Measurements from ENCODE around the gene ZNF614. TPM values are rescaled to one million over a fixed set of nuclear protein-coding genes. Genes with fewer than 3 reads are reported as not detected.

ZNF614 gene
- total and polyA plus RNA-seq, 2 of the 13 experiments (the other 11 are each of a cell fraction or from before 2014, with no cell fraction given) = 13.0 to 22.8 TPM

GRCh38 chr19:52007806-52008557 lies 20.2 kb downstream of the ZNF614 start, which contains the start of gene ZNF615 (continued):
- TF ChIP-seq HOMEZ (CRISPR knock-in tag; IDR thresholded peaks at IDR 0.05; ENCODE audit: low read depth) (0 out of 2 replicates have a peak, but pooled peaks have one; percentile 14), HBP1 (CRISPR knock-in tag; IDR thresholded peaks at IDR 0.05; ENCODE audit: low read depth) (peak; percentile 65; the same call in 1 of the 2 replicates), ETV5 (CRISPR knock-in tag; IDR thresholded peaks at IDR 0.05; ENCODE audit: borderline replicate concordance) (peak; percentile 52; the same call in 1 of the 2 replicates), SUZ12 (IDR thresholded peaks at IDR 0.05; ENCODE audit: low read depth, low read length) (no peak), DMTF1 (CRISPR knock-in tag; IDR thresholded peaks at IDR 0.05) (no peak), JDP2 (CRISPR knock-in tag; IDR thresholded peaks at IDR 0.05; ENCODE audit: borderline replicate concordance) (no peak), FOXA1 (IDR thresholded peaks at IDR 0.05) (no peak), FOXA1 (CRISPR knock-in tag; IDR thresholded peaks at IDR 0.05) (0 out of 2 replicates have a peak, but pooled peaks have one; percentile 35), TMF1 (CRISPR knock-in tag; IDR thresholded peaks at IDR 0.05; ENCODE audit: low read depth) (peak; percentile 82; the same call in 1 of the 2 replicates), ATRX (CRISPR knock-in tag; IDR thresholded peaks at IDR 0.05; ENCODE audit: borderline replicate concordance) (no peak), MEIS1 (CRISPR knock-in tag; IDR thresholded peaks at IDR 0.05; ENCODE audit: borderline replicate concordance) (no peak), FOSL2 (CRISPR knock-in tag; IDR thresholded peaks at IDR 0.05) (peak; percentile 20; the same call in 1 of the 2 replicates), E2F1 (CRISPR knock-in tag; IDR thresholded peaks at IDR 0.05) (peak; percentile 72), FOSL1 (CRISPR knock-in tag; IDR thresholded peaks at IDR 0.05; ENCODE audit: borderline replicate concordance) (no peak), ZNF501 (CRISPR knock-in tag; IDR thresholded peaks at IDR 0.05) (peak; percentile 75; the same call in 1 of the 2 replicates), ZNF329 (CRISPR knock-in tag; IDR thresholded peaks at IDR 0.05; ENCODE audit: low read depth) (0 out of 2 replicates have a peak, but pooled peaks have one; percentile 41), ZBTB37 (CRISPR knock-in tag; IDR thresholded peaks at IDR 0.05) (peak; percentile 67; the same call in 1 of the 2 replicates), AGO2 (optimal IDR thresholded peaks at IDR 0.05; ENCODE audit: low read depth, low read length) (peak; percentile 37), ZBTB2 (CRISPR knock-in tag; IDR thresholded peaks at IDR 0.05; ENCODE audit: low read depth) (no peak), GZF1 (CRISPR knock-in tag; IDR thresholded peaks at IDR 0.05) (no peak)

Measured in HepG2 (cell line).